OCI-LY7 (cell line): ENCODE data around the gene SLC2A4RG. TPM values are rescaled to one million over a fixed set of nuclear protein-coding genes. Genes with fewer than 3 reads are reported as not detected.

ENCODE experiments used
- BruUV-seq: library from RNA; stranded (reverse); fragments of 400-500 nt; replicated peaks from 2 replicates; lab custom pipeline; 2021; lab: Mats Ljungman, UMichigan
- CTCF ChIA-PET: fragments of 300-600 bp; sonication (Branson Sonifier 250); formaldehyde crosslinking; loops from one replicate; lab custom pipeline; 2022; ENCODE audit warnings: antibody characterized with exemption; ENCODE audit not compliant: unreplicated experiment; lab: Charles Lee
- POLR2A ChIA-PET: fragments of 300-600 bp; sonication (Branson Sonifier 250); formaldehyde crosslinking; loops from one replicate; lab custom pipeline; 2022; ENCODE audit warnings: antibody characterized with exemption; lab: Charles Lee
- DNase-seq: peaks from one replicate; pipeline ENCODE4 v3.0.0-alpha.2; 2015; ENCODE audit warnings: low spot score
- H2AFZ ChIP-seq: fragments of 200-600 bp; sonication (generic), shearing (Covaris generic); 2 replicates; pipeline ENCODE4 v1.6.1; 2014; ENCODE audit warnings: mild to moderate bottlenecking, antibody characterized with exemption, low read length, moderate library complexity
- H3K27ac ChIP-seq: fragments of 200-600 bp; sonication (generic); 2 replicates; pipeline ENCODE4 v1.5.1; 2014; ENCODE audit warnings: mixed run types, low read depth, mild to moderate bottlenecking, moderate library complexity, low read length, inconsistent platforms; ENCODE audit not compliant: poor library complexity, severe bottlenecking
- H3K36me3 ChIP-seq: fragments of 200-600 bp; sonication (generic); 2 replicates; pipeline ENCODE4 v1.6.1; 2014; ENCODE audit warnings: mild to moderate bottlenecking, antibody characterized with exemption, low read length, moderate library complexity, mixed read lengths; ENCODE audit not compliant: insufficient read depth
- H3K4me1 ChIP-seq: fragments of 200-600 bp; sonication (generic); 2 replicates; pipeline ENCODE4 v1.5.1; 2014; ENCODE audit warnings: mild to moderate bottlenecking, low read length; ENCODE audit not compliant: insufficient read depth, poor library complexity, severe bottlenecking
- H3K4me2 ChIP-seq: fragments of 200-600 bp; sonication (generic); 2 replicates; pipeline ENCODE4 v1.6.1; 2014; ENCODE audit warnings: mild to moderate bottlenecking, low read length
- H3K4me3 ChIP-seq: fragments of 200-600 bp; sonication (generic); 2 replicates; pipeline ENCODE4 v1.5.1; 2014; ENCODE audit warnings: mild to moderate bottlenecking, low read depth, low read length; ENCODE audit not compliant: poor library complexity, severe bottlenecking
- H3K79me2 ChIP-seq: fragments of 200-600 bp; sonication (generic); 2 replicates; pipeline ENCODE4 v1.6.1; 2016; ENCODE audit warnings: low read depth, mild to moderate bottlenecking, low read length, moderate library complexity, mixed read lengths; ENCODE audit not compliant: insufficient read depth
- H3K9me2 ChIP-seq: fragments of 200-600 bp; sonication (generic); 2 replicates; pipeline ENCODE4 v1.6.1; 2016; ENCODE audit warnings: mild to moderate bottlenecking, low read length, mixed read lengths; ENCODE audit not compliant: insufficient read depth
- H3K9me3 ChIP-seq: fragments of 200-600 bp; sonication (generic); 2 replicates; pipeline ENCODE4 v1.6.1; 2014; ENCODE audit warnings: mild to moderate bottlenecking, mixed run types, low read length, mixed read lengths
- H4K20me1 ChIP-seq: fragments of 200-600 bp; sonication (generic); 2 replicates; pipeline ENCODE4 v1.6.1; 2014; ENCODE audit warnings: mild to moderate bottlenecking, antibody characterized with exemption, low read length, moderate library complexity, mixed read lengths; ENCODE audit not compliant: insufficient read depth
- EZH2phosphoT487 ChIP-seq: fragments of 200-600 bp; sonication (generic); IDR thresholded peaks from 2 replicates; pipeline ENCODE4 v1.6.1; 2018; ENCODE audit warnings: low read depth, borderline replicate concordance, mild to moderate bottlenecking, mixed run types, antibody characterized with exemption, low read length, moderate library complexity, mixed read lengths
- intact Hi-C: fragments of 100-400 bp; cut with micrococcal nuclease; formaldehyde crosslinking; loops from one replicate; pipeline ENCODE4 v1.10.0; 2022; ENCODE audit not compliant: unreplicated experiment
- total RNA-seq, 2 experiments: library from RNA; depleted of rRNA in 1 of 2; stranded (reverse); fragments of >200 nt in 1 of 2; shearing (Covaris generic) in 1 of 2; gene quantifications; 2 replicates each; pipeline ENCODE4 v1.2.3, GENCODE V29; 2014 to 2022
- TF ChIP-seq, protein P1 (sequence below): fragments of 200-600 bp; sonication (generic); conservative IDR thresholded peaks from 2 replicates; pipeline ENCODE4 v1.5.1; 2014; ENCODE audit warnings: mild to moderate bottlenecking, antibody characterized with exemption, low read length, moderate library complexity, mixed read lengths

SLC2A4RG gene
- total RNA-seq, 2 experiments from 2014 or later: 77.9 to 113 TPM

DNA sequence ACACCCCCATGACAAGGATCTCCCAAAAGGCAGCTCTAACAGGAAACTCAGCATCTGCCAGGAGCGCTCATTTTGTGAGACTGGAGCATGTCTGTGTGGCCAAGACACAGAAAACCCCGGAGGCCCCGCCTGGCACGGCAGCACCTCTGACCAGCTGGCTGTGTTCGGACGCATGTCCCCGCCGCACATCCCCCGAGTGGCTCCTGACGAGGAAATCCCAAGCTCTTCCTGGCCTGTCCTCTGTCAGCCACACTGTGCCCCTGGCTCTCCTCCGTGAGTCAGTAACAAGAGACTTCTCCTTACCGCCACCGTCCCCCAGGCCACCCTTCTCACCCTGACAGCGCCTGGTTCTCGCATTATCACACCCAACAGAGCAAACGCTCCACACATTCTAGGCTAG lies 14.4 kb downstream of the SLC2A4RG start:
- H3K9me3 ChIP-seq: no peaks in the 10 kb centered on the region
- H3K79me2 ChIP-seq: no peaks in the 10 kb centered on the region
- H4K20me1 ChIP-seq: no peaks in the 10 kb centered on the region
- no TSS peak for BruUV-seq
- H3K4me3 ChIP-seq: no peak overlapping the region
- no peaks in the 10 kb centered on the region for H3K36me3 ChIP-seq
- H3K4me1 ChIP-seq: peaks cover 10% of the 10 kb centered on the region
- POLR2A ChIA-PET: no interaction called here
- TF ChIP-seq, protein P1, sequence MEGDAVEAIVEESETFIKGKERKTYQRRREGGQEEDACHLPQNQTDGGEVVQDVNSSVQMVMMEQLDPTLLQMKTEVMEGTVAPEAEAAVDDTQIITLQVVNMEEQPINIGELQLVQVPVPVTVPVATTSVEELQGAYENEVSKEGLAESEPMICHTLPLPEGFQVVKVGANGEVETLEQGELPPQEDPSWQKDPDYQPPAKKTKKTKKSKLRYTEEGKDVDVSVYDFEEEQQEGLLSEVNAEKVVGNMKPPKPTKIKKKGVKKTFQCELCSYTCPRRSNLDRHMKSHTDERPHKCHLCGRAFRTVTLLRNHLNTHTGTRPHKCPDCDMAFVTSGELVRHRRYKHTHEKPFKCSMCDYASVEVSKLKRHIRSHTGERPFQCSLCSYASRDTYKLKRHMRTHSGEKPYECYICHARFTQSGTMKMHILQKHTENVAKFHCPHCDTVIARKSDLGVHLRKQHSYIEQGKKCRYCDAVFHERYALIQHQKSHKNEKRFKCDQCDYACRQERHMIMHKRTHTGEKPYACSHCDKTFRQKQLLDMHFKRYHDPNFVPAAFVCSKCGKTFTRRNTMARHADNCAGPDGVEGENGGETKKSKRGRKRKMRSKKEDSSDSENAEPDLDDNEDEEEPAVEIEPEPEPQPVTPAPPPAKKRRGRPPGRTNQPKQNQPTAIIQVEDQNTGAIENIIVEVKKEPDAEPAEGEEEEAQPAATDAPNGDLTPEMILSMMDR: no peak
- no peak for TF ChIP-seq EZH2phosphoT487
- H2AFZ ChIP-seq: no peak overlapping the region
- no peak overlapping the region for H3K4me2 ChIP-seq
- DNase-seq: no peak
- intact Hi-C loops: no loop called here
- CTCF ChIA-PET: no interaction called here
- H3K9me2 ChIP-seq: no peaks in the 10 kb centered on the region
- no peak overlapping the region for H3K27ac ChIP-seq

DNA sequence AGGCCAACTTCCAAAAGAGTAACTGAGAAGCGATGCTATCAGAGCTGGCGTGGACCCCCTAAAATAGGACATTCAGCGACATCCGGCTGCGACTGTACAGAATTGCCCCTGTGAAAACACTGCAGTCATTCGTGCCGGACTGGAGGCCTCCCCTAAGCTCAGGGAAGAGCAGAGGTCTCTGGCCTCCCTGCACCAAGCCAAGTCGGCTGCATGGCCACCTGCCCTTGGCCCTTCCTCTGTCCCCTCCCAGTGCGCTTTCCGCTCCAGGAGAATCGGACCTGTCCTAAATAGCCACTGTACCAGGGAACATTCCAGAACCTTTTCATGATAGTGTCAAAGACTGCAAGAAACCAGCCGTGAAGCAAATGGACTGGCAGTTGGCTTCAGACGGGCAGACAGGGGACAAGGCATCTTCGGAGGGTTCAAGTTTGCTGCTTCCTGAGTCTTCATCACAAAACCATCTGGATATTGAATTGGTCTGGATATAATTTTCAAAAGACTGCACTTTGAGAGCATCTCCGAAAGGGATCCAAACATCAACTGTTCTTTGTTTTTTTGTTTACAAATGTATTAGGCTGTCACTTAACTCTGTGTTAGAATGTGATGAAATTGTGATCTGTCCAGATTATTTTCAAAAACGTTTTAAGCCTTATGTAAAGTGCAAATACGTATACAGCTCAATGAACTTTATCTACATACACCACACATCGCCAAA lies 16.5 kb downstream of the SLC2A4RG start:
- no TSS peak for BruUV-seq
- CTCF ChIA-PET: no interaction called here
- H3K79me2 ChIP-seq: no peaks in the 10 kb centered on the region
- POLR2A ChIA-PET: interaction anchor here (1.6 kb wide), 1 partner anchor 14 kb away, joined by 3 read pairs; no protein-coding TSS in a partner anchor
- no peaks in the 10 kb centered on the region for H3K9me3 ChIP-seq
- no peak overlapping the region for H2AFZ ChIP-seq
- intact Hi-C loops: no loop called here
- DNase-seq: no peak
- no peak overlapping the region for H3K27ac ChIP-seq
- H3K4me1 ChIP-seq: peaks cover 4% of the 10 kb centered on the region
- no peaks in the 10 kb centered on the region for H3K9me2 ChIP-seq
- H4K20me1 ChIP-seq: no peaks in the 10 kb centered on the region
- H3K4me3 ChIP-seq: no peak overlapping the region
- H3K4me2 ChIP-seq: no peak overlapping the region
- no peak for TF ChIP-seq EZH2phosphoT487
- TF ChIP-seq, protein P1: no peak
- H3K36me3 ChIP-seq: no peaks in the 10 kb centered on the region

DNA sequence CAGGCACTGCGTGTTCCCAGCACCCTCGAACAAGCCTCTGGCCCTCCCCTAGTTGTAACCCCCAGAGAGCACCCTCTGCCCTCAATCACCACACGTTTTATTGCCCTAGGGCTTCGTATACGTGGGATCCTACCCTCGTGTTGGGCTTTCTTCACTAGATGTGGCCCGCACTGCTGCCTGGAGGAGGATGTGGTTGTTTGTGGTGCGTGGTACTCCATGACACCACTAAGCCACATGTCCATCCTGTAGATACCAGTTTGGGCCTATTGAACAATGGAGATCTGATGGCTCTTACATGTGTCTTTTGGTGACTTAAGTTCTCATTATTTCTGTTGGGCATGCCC lies 17.0 kb downstream of the SLC2A4RG start:
- Histone ChIP-seq H2AFZ (no peak overlapping the region), H3K4me3 (no peak overlapping the region)

More for the DNA sequence above, 17.0 kb downstream of the SLC2A4RG start:
- H3K4me1 ChIP-seq: no peaks in the 10 kb centered on the region
- ChIA-PET CTCF (no interaction called here), POLR2A (interaction anchor here (1.6 kb wide), 1 partner anchor 13 kb away, joined by 3 read pairs; no protein-coding TSS in a partner anchor)
- DNase-seq: no peak
- no peaks in the 10 kb centered on the region for H3K9me2 ChIP-seq
- TF ChIP-seq, protein P1: no peak
- no peaks in the 10 kb centered on the region for H4K20me1 ChIP-seq
- H3K4me2 ChIP-seq: no peak overlapping the region
- H3K27ac ChIP-seq: no peak overlapping the region
- H3K36me3 ChIP-seq: no peaks in the 10 kb centered on the region
- H3K79me2 ChIP-seq: no peaks in the 10 kb centered on the region
- intact Hi-C loops: no loop called here
- no peaks in the 10 kb centered on the region for H3K9me3 ChIP-seq
- BruUV-seq: no TSS peak
